Activated T-helper 9 cell treated with anti-CD3 and anti-CD28 coated beads, Interleukin-2, amount 50 U/mL, for 16 hours (primary cell): Measurements from ENCODE around the gene SLC45A2.
"Not testable (repeated sequence)": the region's sequence is repeated elsewhere in the genome, so short reads cannot be mapped to it uniquely, and the experiment has no call there.

ENCODE experiments used
- DNase-seq: peaks from one replicate; pipeline ENCODE4 v3.0.0-alpha.2; 2020; ENCODE audit warnings: low read depth

SLC45A2 gene

DNA sequence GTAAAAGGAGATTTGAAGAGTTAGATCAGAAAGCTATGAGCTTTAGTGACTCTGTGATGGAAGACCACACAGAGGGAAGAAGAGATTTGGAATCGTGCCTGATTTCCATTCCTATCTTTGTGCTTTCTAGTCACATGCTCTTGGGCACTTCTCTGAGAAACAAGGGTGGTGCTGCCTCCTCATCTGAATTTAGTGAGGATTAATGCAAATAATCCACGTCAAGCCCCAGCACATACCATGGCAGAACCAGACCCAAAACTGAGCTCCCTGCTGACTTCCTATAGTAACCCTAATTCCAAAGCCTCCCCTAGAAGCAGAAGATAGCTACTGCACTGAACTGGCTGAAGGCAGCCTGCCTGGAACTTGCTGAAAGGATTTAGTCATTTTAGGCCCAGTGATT, 17.7 kb downstream of the SLC45A2 start:
- DNase-seq = no peak

DNA sequence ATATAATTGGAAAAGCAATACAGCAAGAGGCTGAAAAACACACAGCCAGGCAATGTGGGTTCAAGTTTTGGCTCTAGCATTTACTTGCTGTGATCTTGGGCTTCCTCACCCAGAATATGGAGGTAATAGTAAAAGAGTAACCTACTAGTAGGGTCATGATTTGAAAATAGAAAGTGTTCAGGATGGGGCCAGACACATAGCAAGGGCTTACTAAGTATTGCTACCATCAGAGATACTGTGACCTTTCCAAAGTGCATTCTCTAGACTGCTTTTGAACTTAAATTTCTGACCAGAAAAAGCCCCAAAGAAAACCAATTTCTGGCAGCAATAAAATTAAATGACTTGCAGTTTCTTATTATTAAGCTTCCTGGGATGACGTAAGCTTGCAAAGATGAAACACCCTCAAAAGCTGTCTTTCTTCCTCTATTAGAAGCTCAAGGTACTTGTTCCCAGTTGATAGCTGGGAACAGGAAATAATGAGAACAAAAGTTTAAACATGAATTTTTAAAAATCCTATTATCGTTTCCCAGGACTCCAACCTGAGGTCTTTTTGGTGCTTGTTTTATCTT, 20.3 kb downstream of the SLC45A2 start:
- no peak for DNase-seq

DNA sequence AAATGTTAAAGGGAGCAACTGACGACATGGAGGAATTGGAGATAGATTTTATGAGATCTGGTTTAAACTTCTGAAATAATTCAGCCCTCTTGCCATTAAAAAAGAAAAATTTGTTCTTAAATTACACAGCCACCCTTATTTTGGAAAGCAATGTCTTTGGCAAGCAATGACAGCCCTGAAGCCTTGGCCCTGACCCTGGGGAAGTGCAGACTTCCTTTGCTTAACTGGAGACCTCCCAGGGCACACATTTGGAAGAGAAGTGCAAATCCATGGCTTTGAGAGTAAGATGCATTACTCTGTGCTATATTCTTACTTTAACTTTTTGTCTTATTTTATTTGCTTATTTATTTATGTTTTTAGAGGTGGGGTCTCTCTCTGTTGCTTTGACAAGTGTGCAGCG, 26.3 kb downstream of the SLC45A2 start:
- DNase-seq = no peak

GRCh38 chr5:33957577-33958150, 26.8 kb downstream of the SLC45A2 start:
- DNase-seq = no peak

GRCh38 chr5:33952175-33952574, 32.3 kb downstream of the SLC45A2 start:
- not testable (repeated sequence) for DNase-seq

DNA sequence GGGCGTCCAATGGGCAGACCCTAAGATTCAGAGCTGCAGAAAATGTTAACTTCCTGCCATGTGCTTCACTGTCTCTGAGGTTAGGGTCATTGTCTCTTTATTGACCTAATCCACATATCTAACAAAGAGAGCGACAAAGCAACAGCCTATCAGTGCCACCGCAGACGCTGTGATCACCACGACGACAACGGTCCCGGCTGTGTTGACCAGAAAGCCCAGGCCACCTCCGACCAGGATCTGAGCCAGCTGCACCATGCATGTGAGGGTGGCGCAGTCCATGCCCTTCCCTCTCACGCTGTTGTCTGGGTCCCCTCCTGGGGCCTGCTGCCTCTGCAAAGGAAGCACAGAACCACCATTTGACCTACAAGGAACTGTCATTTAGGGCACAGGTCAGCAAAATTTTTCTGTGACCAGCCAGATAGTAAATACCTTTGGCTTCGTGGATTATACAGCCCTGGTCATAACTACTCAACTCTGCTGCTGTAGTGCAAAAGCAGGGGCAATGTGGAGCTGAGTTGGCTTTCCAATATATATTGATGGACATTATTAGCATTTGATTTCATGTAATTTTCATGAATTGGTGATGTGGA, 39.9 kb downstream of the SLC45A2 start:
- DNase-seq = no peak

DNA sequence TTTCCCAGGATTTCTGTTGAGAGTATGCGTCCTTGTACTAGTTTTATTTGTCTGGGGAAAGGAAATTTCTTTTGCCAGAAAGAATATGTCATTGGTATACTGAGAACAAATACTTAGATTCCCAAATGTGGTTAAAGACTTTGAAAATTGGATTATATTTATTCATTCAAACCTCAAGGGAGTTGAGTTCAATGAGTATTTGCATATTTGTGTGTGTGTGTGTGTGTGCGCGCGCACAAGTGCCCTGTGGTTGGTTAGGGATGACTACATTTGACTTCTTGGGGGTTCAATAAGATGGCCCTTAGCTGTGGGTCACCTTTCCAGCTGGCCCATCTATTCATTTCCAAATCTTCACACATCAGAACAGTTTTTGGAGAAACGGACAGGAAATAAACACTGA, 43.4 kb downstream of the SLC45A2 start:
- DNase-seq = no peak

GRCh38 chr5:33939556-33940262, 44.8 kb downstream of the SLC45A2 start:
- DNase-seq = no peak

DNA sequence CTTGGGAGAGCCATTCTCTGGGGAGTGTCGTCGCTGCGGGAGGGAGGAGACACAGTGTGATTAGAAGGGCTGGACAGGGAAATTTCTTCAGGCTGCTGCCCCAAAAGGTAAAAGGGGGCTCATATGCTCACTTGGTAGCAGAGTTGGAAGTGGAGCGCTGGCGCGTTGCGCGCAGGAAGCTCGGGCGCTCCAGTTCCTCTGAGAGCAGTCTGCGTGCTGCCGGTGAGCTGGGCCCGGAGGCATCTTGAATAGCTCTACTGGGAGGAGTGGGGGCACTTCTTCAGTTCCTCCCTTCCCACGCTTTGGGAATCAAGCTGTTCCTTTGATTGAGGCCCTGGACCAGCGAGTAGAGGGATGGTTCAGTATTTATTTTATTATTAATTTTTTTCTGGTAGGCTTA, 45.6 kb downstream of the SLC45A2 start:
- no peak for DNase-seq

- DNase-seq = no peak
These were observed 46.0 kb downstream of the SLC45A2 start for GRCh38 chr5:33938507-33938796.

GRCh38 chr5:33937707-33938506, 46.6 kb downstream of the SLC45A2 start:
- no peak for DNase-seq

DNA sequence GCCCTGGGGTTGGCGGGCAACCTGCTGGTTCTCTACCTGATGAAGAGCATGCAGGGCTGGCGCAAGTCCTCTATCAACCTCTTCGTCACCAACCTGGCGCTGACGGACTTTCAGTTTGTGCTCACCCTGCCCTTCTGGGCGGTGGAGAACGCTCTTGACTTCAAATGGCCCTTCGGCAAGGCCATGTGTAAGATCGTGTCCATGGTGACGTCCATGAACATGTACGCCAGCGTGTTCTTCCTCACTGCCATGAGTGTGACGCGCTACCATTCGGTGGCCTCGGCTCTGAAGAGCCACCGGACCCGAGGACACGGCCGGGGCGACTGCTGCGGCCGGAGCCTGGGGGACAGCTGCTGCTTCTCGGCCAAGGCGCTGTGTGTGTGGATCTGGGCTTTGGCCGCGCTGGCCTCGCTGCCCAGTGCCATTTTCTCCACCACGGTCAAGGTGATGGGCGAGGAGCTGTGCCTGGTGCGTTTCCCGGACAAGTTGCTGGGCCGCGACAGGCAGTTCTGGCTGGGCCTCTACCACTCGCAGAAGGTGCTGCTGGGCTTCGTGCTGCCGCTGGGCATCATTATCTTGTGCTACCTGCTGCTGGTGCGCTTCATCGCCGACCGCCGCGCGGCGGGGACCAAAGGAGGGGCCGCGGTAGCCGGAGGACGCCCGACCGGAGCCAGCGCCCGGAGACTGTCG, 47.3 kb downstream of the SLC45A2 start:
- no peak for DNase-seq

DNA sequence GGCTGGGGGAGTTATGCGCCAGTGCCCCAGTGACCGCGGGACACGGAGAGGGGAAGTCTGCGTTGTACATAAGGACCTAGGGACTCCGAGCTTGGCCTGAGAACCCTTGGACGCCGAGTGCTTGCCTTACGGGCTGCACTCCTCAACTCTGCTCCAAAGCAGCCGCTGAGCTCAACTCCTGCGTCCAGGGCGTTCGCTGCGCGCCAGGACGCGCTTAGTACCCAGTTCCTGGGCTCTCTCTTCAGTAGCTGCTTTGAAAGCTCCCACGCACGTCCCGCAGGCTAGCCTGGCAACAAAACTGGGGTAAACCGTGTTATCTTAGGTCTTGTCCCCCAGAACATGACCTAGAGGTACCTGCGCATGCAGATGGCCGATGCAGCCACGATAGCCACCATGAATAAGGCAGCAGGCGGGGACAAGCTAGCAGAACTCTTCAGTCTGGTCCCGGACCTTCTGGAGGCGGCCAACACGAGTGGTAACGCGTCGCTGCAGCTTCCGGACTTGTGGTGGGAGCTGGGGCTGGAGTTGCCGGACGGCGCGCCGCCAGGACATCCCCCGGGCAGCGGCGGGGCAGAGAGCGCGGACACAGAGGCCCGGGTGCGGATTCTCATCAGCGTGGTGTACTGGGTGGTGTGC, 48.0 kb downstream of the SLC45A2 start, which contains the start of gene RXFP3:
RXFP3 (plus strand) TSS at position 6 of the 636 bp plus-strand sequence; CDS start at position 361, 355 bp downstream.
- no peak for DNase-seq

DNA sequence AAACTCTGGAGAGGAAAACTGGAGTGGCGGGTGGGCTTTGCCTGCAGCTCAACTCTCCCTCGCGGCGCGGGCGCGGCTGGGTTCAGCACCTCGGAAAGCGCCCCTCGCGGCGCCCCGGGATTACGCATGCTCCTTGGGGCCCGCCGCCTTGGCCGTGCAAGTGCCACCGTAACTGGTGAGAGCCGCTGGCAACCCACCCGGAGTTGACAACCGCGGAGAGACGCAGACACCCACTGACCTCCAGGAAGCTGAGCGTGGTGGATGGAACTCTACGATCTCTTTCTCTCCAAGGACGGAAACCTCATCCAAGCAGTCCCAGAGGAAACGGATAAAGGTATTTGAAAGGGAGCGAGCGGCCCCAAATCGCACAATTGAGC, 48.5 kb downstream of the SLC45A2 start:
- DNase-seq = no peak

DNA sequence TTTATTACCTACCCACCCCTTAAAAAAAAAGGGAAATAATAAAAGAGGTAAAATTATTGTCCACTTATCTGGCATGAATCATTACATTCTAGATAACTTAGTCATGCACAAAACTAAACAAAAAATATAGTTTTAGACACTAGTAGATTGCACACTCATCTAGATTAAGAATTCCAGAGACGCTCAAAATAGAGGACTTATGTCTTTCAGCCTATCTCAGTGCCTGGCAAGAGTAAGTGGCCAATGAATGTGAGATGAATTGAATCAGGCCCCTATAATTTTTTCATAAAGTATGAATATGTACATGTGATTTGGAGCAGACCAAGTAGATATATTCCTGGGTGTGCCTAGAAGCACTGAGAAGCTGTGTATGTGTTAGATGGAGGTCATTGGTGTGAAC, 50.3 kb downstream of the SLC45A2 start:
- DNase-seq = no peak

DNA sequence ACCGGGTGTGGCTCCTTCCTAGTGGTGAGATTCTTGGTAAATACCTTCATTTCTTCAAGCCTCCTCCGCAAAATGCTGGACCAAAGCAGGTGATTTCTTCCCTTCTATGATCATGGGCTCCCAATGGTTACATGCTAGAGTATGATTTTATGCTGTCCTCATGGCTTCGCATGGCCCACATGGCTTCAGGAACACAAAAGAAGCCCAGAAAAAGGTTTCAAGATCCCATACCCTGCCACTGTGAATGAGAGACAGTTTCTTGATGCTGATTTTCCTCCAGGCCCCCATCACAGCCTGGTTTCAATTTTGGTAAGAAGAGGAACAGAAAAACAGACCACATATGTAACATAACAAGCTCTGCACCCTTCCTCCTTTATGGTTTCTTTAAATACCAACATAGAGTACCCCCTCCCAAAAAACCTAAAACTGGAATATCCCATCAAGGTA, 50.7 kb downstream of the SLC45A2 start:
- DNase-seq = no peak

GRCh38 chr5:33931136-33931535, 53.4 kb downstream of the SLC45A2 start:
- no peak for DNase-seq

DNA sequence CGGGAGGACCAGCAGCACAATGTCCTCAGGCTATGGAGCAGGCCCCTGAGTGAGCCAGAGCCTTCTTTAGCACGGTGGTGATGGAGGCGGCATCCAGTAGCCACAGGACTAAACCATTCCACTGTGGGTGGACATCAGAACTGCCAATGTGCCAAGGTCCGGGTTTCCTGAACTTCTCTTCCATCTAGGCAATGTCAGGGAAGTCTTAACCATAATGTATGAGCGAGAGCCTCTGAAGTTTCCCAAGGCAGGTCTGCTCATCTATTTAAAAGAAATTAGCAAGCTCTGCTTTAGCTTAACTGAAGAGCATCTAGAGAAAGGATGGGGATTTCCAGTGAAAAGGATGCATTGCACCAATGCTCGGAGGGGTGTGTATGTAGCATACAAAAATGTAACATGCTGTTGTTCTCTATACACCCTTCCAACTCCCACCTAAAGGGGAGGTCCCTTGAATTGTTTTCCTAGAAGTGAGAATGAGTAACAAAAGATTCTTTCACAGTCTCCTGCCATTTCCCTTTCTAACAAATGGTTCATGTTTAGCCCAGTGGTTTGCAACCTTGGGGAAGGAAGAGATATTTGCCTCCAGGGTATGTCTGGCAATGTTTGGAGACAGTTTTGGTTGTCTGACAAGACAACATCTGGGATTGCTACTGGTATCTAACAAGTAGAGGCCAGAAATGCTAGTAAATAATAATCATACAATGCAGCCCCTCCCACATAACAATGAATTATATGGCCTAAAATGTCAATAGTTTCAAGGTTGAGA, 54.4 kb downstream of the SLC45A2 start:
- DNase-seq = no peak

DNA sequence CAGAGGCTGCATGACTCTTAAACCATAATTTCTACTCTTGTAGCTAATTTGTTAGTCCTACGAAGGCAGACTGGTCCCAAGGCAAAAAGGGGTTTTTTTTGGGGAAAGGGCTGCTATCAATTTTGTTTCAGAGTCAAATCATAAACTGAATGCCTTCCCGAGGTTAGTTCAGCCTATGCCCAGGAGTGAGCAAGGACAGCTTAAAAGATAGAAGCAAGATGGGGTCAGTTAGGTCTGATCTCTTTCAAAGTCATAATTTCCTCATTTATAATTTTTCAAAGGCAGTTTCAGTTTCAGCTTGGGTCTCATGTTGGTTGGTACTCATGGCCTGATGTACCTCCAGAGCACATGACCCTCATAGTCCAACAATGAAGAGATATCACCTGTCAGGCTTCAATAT, 56.2 kb downstream of the SLC45A2 start:
- no peak for DNase-seq

GRCh38 chr5:33927685-33928084, 56.8 kb downstream of the SLC45A2 start:
- no peak for DNase-seq

- no peak for DNase-seq
These were observed 59.2 kb downstream of the SLC45A2 start for GRCh38 chr5:33925278-33925677.
